Measurements from ENCODE around the gene FCHO2. TPM values are rescaled to one million over a fixed set of nuclear protein-coding genes. Genes with fewer than 3 reads are reported as not detected.

The FCHO2 gene
- total and polyA plus RNA-seq, 10 of the 15 experiments (the other 5 are each of a cell fraction or from before 2014, with no cell fraction given) = 0.05 to 1.4 (median 0.18) TPM

DNA sequence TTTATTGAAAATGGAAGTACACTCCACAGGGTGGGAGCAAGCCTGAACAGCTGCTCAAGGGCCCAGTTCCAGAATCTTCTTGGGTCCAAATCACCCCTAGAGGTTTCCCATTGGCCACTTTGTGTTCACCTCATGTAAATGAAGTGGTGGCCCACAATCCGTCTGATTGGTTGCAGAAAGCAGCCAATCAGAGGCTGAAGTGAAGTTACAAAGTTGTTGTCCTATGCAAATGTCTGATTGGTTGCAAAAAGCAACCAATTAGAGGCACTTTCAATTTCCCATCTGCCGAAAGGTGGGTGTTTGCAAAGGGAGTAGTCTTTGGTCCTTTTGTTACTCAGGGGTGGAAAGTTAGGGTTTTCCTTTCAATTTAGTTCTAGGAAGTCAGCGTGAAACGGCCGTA lies 173.3 kb downstream of the FCHO2 start:
- intact Hi-C loops (cut with micrococcal nuclease; ENCODE audit: unreplicated experiment) (no loop called here), in situ Hi-C loops (cut with MboI) (no loop called here)
- no TSS peak for BruUV-seq (replicated peaks)
- Histone ChIP-seq H3K79me2 (ENCODE audit: control insufficient read depth, insufficient read depth, low read length) (no peaks in the 10 kb centered on the region), H3K9ac (ENCODE audit: control insufficient read depth, insufficient read depth, low read length) (no peak overlapping the region), H2AFZ (ENCODE audit: control insufficient read depth, low read depth, low read length) (no peak overlapping the region), H3K27me3 (replicated peaks in 1 of 2; ENCODE audit: control insufficient read depth in 2 of 2, insufficient read depth in 2 of 2, low read length in 1 of 2) (no peaks in the 10 kb centered on the region; a peak in 1 of 4 replicates), H3K4me1 (ENCODE audit: control insufficient read depth, insufficient read depth, low read length) (no peaks in the 10 kb centered on the region), H3K4me3 (no peak overlapping the region), H4K20me1 (ENCODE audit: control insufficient read depth, insufficient read depth) (peaks cover 4% of the 10 kb centered on the region; the same call in 1 of the 2 replicates), H3K27ac (ENCODE audit: control insufficient read depth, insufficient read depth) (no peak overlapping the region), H3K36me3 (ENCODE audit: control insufficient read depth in 2 of 2, insufficient read depth in 2 of 2, low read length in 1 of 2) (no peaks in the 10 kb centered on the region), H3K9me3 (replicated peaks; ENCODE audit: control insufficient read depth, insufficient read depth, low read length) (no peaks in the 10 kb centered on the region), H3K4me2 (ENCODE audit: control insufficient read depth, insufficient read depth) (no peak overlapping the region)
- 70% methylated on average over 5 of the region's 5 CpGs for WGBS (ENCODE audit: insufficient coverage, insufficient replicate concordance, low lambda C conversion rate, missing lambda C conversion rate)
- DNase-seq (ENCODE audit: low read depth, low spot score) (no peak), FAIRE-seq (no peak), ATAC-seq (no peak)
- ChIA-PET SMC1A (ENCODE audit: uncharacterized antibody, unreplicated experiment) (no interaction called here), RAD21 (ENCODE audit: unreplicated experiment) (no interaction called here), CTCF (no interaction called here), POLR2A (no interaction called here)
- TF ChIP-seq BRCA1 (IDR thresholded peaks at IDR 0.05; ENCODE audit: low read depth, low read length) (no peak), TBL1XR1 (IDR thresholded peaks at IDR 0.05; ENCODE audit: low read depth, low read length) (no peak), EZH2 (IDR thresholded peaks at IDR 0.05; ENCODE audit: borderline replicate concordance, control insufficient read depth, low read depth, low read length) (no peak), BCL11A (IDR thresholded peaks at IDR 0.05; ENCODE audit: low read depth, low read length) (no peak), FOS (IDR thresholded peaks at IDR 0.05; ENCODE audit: borderline replicate concordance, extremely low read depth, insufficient read length) (no peak), SP1 (IDR thresholded peaks at IDR 0.05; ENCODE audit: low read depth, low read length) (no peak), ZNF217 (IDR thresholded peaks at IDR 0.05) (no peak), HDAC6 (IDR thresholded peaks at IDR 0.05; ENCODE audit: unreplicated experiment) (no peak), NR2C1 (IDR thresholded peaks at IDR 0.05) (no peak)
- TF ChIP-seq, protein P1, sequence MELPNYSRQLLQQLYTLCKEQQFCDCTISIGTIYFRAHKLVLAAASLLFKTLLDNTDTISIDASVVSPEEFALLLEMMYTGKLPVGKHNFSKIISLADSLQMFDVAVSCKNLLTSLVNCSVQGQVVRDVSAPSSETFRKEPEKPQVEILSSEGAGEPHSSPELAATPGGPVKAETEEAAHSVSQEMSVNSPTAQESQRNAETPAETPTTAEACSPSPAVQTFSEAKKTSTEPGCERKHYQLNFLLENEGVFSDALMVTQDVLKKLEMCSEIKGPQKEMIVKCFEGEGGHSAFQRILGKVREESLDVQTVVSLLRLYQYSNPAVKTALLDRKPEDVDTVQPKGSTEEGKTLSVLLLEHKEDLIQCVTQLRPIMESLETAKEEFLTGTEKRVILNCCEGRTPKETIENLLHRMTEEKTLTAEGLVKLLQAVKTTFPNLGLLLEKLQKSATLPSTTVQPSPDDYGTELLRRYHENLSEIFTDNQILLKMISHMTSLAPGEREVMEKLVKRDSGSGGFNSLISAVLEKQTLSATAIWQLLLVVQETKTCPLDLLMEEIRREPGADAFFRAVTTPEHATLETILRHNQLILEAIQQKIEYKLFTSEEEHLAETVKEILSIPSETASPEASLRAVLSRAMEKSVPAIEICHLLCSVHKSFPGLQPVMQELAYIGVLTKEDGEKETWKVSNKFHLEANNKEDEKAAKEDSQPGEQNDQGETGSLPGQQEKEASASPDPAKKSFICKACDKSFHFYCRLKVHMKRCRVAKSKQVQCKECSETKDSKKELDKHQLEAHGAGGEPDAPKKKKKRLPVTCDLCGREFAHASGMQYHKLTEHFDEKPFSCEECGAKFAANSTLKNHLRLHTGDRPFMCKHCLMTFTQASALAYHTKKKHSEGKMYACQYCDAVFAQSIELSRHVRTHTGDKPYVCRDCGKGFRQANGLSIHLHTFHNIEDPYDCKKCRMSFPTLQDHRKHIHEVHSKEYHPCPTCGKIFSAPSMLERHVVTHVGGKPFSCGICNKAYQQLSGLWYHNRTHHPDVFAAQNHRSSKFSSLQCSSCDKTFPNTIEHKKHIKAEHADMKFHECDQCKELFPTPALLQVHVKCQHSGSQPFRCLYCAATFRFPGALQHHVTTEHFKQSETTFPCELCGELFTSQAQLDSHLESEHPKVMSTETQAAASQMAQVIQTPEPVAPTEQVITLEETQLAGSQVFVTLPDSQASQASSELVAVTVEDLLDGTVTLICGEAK (IDR thresholded peaks at IDR 0.05; ENCODE audit: borderline replicate concordance) = no peak

All from GM12878 (cell line).